GM18907 (cell line): ENCODE data around the gene SLC6A7.
"Not testable (repeated sequence)": the region's sequence is repeated elsewhere in the genome, so short reads cannot be mapped to it uniquely, and the experiment has no call there.

Source experiments
- ATAC-seq: cut with Tn5 transposase; IDR thresholded peaks from one replicate; pipeline ENCODE4 v1.9.1; 2021; ENCODE audit warnings: mild to moderate bottlenecking, moderate library complexity; ENCODE audit not compliant: unreplicated experiment

The SLC6A7 gene

DNA sequence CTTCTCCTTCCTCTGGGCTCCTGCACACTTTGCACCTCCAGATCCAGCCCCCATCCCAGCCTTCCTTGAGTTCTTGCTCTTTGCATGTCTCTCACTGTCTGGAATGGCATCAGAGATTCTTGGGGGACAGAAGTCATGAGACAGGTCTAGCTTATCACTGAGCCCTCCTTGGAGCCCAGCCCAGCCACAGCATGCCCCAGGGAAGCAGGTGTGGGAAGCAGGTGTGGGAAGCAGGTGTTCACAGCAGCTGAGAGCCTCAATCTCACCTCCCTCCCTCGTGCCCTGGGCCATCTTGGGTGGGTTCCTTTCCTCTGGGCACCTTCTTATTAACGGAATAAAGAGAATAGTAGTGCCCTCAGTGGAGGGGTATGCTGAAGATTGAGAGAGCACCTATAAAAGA, 27.2 kb downstream of the SLC6A7 start:
- ATAC-seq, result no peak

DNA sequence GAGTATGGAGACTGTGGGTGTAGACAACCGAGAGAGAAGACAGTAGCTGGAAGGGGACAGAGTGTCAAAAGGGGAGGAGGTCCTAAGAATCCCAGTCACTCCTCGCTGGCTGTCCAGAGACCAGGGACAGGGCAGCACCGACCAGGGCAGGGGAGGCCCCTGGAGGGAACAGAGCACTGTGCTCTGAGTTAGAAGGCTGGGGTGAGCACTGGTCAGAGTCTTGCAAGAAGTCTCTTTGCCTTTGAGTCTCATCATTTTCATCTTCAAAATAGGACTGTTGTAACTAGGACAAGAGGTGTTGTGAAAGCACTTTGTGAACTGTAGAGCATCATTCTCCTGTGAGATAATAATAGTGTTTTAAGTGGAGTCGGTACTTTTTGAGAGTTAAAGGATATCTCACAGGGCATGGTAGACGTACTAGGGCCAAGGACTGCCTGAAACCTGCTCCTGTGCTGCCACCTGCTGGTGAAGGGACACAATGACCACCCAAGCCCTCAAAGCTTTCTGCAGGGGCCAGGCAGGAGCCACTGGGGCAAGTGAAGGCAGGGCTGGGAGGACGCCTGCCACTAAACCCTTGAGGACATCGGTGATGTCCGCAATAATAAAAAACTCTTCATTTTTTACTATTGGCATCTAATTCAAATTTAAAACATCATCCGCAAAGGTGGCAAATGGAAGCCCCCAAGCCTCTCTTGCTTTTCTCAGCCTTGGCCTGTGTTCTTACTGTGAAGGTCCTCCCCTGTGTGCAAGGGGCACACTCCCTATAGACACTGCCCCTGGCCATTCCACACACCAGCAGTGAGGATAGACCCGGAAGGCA, 28.2 kb downstream of the SLC6A7 start:
- ATAC-seq, result peak; percentile 78

DNA sequence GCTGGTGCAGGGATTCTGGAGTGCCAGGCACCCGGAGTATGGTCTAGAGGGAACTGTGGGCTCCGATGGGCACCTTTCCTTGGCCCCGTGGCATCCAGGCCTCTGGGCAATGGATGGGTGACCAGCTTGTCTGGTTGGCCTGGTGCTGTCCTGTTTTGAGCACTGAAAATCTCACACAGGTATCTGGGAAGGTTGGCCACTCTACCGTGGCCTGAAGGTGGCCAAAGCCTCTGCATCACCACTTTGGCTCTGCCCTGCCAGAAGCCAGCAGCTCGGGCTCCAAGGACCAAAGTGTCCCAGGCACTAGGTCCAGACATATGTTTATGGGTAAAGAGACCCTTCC, 28.8 kb downstream of the SLC6A7 start:
- ATAC-seq, result peak; percentile 9

DNA sequence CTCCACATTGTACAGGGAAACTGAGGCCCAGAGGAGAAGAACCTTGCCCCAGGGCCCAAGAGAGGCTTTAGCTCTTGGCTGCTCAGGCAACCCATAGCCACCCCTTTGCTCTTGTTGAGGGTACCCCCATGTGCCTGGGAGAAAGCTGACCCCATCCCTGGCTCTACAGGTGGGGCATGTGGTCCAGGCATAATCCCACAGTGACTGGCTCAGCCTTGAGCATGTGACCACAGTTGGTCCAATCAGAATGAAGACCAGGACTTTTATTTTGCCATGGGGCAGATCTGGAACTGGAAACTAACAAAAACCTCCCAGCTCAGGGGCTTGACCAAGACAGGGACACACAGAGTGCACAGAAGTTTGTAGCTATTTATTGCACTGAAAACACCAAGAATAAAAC, 29.3 kb downstream of the SLC6A7 start:
- no peak for ATAC-seq

DNA sequence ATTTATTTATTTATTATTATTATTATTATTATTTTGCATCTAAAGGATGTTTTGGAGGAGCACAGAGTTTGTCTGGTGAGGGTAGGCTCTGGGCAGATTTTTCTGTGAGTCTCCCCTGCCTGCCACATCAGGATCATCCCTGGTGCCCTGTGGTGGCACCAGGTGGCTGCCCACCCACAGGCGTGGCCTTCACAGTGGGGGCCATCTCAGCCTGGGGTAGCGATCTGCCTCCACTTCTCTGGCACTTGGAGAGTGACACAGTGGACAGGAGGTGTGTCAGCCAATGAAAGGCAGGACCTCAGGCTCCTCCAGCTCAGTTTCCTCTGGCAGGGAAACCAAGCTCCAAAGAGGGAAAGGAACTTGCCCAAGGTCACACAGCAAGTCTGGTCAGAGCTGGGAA, 30.0 kb downstream of the SLC6A7 start:
- ATAC-seq, result no peak

DNA sequence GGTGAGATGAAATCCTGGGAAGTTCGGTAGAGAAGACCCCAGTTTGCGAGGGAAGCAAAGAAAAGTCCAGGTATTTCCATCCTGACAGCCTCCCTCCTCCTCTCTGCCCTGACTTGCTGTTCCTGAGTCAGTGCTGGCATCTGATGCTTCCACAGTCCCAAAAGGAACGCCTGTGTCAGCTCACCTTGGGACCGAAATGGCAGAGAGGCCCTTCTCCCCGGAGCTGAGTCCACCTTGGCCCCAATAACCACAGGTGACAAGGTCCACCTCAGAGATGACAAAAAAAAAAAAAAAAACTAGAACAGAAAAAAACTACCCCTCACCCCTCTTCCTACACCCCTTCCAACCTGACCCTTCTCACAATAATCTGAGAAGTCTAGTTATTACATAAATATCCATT, 31.6 kb downstream of the SLC6A7 start:
- ATAC-seq, result no peak

DNA sequence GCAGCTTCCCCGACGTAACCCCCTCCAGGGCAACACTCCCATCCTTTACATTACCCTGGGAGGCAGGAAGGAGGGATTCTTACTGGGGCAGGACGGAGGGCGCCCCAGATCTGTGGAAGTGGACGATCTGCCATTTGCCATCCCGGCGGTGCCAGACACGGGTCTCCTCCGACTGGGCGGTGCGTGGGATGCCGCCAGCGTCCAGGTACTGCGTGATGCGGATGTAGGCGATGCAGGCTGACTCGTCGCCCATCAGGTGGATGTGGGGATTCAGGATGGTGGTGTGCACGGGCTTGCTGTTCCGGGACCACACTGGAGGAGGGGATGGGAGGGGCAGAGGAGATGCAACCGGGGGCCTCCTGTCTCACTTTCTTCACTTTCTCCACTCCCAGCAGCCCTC, 33.0 kb downstream of the SLC6A7 start:
- ATAC-seq, result no peak

DNA sequence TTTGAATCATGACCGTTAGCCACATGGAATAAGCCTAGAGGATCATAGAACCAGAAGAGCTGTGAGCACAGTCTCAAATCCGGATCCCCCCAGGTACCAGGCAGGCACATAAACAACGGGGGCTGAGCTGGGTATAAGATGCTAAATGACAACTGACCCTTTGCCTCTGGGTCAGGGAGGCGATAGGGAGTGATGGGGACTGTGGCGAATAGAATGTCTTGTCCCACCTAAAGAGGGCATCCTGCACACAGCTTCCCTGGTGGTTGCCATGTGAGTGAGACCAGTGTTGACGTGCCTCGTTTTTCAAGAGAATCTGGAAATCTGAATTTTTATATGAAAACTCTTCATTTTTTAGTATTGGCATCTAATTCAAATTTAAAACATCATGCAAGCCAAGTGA, 33.6 kb downstream of the SLC6A7 start:
- no peak for ATAC-seq

DNA sequence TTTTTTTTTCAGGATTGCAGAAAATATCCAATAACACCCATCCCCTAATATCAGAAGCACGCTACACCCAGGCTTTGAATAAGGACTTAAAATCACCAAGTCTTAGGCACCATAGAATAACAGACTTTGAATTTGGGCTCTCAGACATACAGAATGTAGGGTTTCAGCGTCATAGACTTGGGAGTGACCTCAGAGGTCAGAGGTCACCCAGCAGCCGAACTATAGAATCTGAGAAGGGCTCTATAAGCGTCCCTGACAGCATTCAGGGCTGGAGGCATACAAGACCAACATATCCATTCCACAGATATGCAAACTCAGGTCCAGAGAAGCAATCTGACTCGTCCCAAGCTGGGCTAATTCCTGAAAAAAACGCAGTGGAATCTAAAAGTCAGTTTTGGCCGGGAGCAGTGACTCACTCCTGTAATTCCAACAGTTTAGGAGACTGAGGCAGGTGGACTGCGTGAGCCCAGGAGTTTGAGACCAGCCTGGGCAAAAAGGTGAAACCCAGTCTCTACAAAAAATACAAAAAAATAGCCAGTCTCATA, 34.7 kb downstream of the SLC6A7 start:
- no peak for ATAC-seq

DNA sequence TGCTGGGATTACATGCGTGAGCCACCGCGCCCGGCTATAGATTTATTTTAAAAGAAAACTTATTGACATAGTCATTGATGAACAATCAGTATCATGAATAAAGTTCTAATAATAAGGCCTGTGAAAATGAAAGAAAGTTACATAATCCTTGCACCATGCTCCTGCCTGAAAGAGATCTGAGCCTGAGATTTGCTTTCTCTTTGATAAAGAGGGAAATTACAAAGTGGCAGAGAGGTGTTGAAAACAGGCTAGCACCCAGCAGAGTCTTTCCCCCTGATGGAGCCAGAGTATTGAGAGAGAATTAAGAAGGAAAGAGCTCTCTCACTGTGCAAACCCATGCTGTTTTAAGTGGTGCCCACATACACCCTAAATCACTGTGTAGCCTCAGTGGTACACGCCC, 37.2 kb downstream of the SLC6A7 start:
- ATAC-seq, result no peak

DNA sequence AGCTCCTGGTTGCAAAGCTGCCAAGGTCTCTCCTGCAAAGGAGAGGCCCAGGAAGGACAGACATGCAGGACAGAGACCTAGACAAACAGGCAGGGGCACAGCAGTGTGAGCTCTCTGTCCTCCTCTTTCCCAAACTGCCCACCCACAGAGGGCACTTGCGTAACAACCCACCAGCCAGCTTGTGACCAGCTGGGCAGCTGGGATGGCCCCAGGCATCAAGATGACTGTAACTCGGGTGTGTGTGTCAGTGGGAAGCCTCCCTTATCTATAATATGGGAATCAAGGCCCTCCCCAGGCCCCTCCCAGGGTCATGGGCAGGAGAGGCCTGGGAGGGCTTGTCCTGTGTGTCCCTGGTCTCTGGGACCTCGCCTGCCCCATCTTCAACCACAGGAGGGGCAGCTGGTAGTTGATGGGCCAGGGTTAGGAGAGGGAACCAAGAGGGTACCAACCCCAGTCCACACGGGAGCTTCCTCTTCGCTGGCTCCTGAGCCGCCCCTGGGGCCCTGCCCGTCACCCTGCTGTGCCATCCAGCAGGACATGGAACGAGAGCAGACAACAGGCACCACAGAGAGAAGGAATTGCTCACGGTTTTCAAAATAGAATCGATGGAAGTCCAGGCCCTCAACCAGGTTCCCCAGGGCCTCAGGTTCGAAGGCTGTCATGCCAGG, 37.9 kb downstream of the SLC6A7 start:
- ATAC-seq, result no peak

DNA sequence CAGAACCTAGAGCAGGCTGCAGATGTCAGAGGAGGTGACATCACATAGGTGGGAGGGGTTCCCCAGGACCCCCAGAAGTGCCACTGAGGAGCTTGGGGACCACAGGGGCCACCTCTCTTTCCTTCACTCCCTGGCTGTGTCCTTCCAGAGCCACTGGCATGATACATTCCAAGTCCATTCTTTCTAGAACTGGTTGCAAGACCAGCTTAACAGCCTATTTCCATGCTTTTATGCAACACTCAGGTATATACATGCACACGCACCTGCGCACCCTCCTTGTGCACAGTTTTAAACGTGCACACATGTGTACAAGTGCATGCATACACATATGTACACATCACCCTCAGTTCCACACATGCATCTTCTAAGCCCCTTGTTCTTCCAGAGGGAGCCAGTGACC, 39.7 kb downstream of the SLC6A7 start:
- ATAC-seq, result no peak

DNA sequence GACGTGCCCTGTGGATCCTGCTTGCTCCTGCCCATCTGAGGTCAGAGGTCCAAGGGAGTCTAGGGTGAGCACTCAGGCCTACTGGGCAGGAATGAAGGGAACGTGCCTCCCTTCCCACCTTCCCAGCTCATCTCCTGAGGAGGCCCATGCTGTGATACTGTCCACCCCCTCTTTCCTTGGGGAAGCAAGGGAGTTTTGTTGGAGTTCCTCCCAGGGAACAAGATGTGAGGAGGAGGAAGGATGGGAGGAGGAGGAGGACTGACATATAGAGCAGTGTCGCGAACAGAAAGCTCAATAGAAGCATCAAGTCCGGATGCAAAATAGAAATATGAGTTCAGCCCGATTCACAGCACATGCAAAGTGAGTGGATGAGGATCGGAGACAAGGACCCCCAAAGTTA, 41.0 kb downstream of the SLC6A7 start:
- no peak for ATAC-seq

DNA sequence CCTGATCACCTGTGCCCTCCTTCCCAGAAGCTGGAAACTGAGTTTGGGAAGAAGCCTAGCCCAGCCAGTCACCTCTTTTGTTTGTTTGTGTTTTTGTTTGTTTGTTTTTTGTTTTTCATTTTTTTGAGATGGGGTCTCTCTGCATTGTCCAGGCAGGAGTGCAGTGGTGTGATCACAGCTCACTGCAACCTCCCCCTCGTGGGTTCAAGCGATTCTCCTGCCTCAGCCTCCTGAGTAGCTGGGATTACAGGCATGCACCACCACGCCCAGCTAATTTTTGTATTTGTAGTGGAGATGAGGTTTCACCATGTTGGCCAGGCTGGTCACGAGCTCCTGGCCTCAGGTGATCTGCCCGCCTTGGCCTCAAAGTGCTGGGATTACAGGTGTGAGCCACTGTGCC, 43.8 kb downstream of the SLC6A7 start:
- not testable (repeated sequence) for ATAC-seq

DNA sequence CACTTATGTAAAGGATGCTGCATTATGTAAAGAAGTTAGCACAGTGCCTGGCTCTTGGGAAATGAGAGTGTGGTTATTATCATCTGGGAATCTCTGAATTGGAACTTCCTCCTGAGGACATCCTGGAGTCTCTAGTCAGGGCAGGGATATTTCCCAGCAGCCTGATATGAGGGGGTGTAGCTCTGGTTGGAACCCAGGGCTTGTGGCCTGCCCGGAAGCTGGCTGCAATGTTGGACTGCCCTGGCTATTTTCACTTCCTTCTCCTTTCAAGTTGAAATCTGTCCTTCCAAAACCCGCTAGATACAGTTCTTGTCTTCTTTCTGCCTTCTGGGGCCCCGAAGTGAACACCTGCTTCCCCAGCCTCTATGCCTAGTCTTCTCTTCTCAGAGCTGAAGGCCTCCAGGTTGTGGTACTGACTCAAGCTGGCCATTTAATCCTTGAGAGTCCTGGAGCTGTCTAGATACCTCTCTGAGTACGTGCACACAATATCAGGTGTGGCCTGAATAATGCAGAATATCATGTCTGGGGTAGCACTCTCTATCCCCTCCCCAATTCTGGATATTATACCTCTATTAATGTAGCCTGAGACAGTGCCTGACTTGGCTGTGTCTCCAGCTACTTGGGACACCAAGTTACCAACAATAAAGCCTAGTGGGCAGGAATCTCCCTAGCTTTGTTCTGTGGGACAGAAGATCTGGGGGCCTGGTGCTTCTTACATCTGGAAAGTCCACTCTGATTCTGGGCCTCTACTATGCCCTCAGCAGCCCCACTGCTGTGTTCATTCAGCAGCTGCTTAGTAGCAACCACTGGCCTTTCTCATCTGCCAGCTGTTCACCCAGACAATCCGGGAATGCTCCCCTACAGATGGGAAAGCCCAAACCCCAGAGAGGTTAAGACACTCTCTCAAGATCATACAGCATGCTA, 45.0 kb downstream of the SLC6A7 start:
- ATAC-seq, result no peak

DNA sequence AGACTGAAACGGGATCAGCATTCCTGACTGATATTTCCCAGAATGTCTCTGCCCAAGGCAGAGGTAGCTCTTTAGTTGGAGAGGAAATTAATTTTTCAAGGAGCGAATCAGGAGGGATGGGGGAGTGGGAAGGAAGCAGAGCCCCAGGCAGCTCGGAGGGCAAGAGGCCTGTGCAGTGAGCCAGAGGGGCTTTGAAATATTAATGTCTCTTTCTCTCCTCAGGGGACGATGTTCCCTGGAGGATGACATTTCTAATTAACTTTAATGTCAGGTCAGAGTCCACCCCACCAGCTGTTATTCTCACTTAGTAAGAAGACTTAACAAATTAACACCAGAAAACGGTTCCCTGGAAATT, 45.6 kb downstream of the SLC6A7 start:
- ATAC-seq, result no peak

DNA sequence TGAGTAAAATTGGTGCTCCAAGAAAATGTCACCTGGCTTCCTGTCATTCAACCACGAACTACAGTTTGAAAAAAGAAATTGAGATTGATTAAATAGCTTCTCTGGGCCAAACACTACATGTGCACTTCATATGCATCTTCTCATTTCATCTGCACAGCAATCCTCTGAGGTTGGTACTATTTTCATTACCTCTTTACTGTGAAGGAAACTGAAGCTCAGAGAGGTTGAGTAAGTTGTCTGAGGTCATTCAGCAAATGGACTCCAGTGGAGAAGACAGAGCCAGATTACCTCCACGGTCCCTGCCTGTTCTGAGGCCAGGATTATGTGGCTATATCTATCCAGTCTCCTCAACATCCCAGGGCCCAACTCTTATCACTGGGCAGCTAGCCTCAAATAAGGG, 46.5 kb downstream of the SLC6A7 start:
- ATAC-seq, result no peak

DNA sequence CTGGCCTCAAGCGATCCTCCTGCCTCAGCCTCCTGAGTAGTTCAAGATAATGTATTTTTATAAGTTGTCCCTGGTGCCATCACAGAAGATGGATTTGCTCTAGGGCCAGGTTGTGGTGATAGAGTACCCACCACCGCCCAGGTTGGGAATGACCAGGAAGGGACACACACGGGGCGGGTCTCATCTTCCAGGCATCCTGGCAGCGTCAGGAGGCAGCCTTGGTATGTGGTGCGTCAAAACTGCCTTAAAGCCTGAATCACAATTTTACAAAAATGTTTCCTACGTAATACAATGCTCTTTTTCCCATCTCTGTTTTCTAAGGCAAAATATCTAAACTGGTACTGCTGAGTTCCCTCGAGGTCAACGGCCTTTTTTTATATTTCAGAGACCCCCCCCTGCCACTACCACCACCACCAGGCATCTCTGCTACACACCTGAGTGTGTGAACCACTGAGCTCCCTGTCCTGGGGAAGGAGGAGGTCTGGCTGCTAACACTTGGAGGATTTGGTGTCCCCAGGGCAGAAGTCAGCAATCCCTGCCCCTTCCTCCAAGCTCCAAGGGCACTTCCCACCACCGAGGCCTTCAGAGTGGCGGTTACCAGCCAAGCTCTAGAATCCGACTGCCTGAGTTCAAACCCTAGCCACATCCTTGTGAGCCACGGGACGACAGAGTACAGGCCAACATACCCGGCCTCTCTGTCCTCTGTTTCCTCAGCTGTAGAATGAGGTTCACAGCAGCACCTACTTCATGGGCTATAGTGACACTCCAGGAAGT, 47.3 kb downstream of the SLC6A7 start:
- no peak for ATAC-seq

DNA sequence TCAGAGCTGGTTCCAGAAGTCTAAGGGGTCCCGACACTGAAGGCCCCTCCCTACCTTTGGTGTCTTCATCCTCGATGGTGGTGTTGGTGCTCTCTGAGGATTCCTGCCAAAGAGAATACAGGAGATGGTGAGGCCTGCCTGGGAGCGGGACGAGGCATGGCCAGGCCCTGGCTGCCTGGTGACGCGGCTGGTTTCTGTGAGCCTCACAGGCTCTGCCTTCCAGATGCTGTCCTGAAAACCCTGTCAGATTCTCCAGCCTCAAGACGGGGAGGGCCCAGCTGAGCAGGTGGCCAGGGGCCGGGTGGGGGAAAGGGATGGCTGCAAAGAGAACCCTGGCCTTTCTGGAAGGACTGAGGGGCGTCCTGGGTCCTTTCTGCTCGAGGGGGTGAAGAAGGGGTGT, 48.8 kb downstream of the SLC6A7 start:
- no peak for ATAC-seq

DNA sequence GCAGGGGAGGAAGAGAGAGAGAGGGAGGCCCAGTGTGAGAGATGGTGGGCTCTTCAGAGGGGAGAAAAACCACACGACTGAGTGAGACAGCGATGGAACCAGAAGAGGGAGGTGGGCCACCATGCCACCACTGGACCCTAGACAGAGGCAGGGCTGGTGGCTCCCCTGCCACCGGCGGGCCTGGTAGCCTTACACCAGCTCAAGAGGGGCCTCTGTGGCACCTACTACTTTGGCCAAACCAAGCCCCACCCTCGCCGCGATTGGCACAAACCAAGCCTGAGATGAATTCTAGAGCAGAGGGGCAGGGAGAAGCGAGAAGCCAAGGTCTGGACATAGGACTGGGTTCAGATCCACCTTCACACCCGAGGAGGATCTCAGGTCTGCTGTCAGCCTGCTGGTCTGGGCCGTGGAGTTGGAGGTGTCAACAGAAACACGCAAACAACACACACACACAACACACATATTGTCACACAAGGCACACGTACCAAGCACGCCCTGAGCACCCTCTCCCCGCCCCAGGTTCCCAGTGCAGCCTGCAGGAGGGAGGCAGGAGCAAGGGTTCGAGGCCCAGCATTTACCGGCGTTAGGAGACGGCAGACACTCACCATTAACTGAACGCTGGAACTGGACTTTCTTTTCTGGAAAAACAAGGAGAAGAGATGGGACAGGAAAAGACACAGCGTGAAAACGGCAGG, 49.4 kb downstream of the SLC6A7 start:
- ATAC-seq, result no peak
